Measurements from ENCODE around the gene TUT1. TPM values are rescaled to one million over a fixed set of nuclear protein-coding genes. Genes with fewer than 3 reads are reported as not detected.
"Not testable (repeated sequence)": the region's sequence is repeated elsewhere in the genome, so short reads cannot be mapped to it uniquely, and the experiment has no call there.

Gene TUT1
- total RNA-seq, 1 donor from 2014 or later, result 12.0 TPM

GRCh38 chr11:62593434-62594044, 2.2 kb upstream of the TUT1 start:
- H3K9me3 ChIP-seq, result no peaks in the 10 kb centered on the region
- DNase-seq (ENCODE audit: extremely low spot score in 2 of 2), result no peak
- peaks cover 0 to 48% of the 10 kb centered on the region in 2 donors for H3K36me3 ChIP-seq
- H3K4me1 ChIP-seq, result peaks cover 32% of the 10 kb centered on the region
- intact Hi-C loops (cut with DNase I), result no loop called here
- TF ChIP-seq CTCF (IDR thresholded peaks at IDR 0.05) (peak; percentile 18 to 56 (median 22)), POLR2A (IDR thresholded peaks at IDR 0.05) (no peak), POLR2AphosphoS5 (IDR thresholded peaks at IDR 0.05; ENCODE audit: insufficient read depth in 1 of 2, low read depth in 1 of 2) (no peak)
- H3K27me3 ChIP-seq, result no peaks in the 10 kb centered on the region
- H3K27ac ChIP-seq, result no peak overlapping the region
- no peak overlapping the region for H3K4me3 ChIP-seq

GRCh38 chr11:62592989-62593421, 1.7 kb upstream of the TUT1 start:
- H3K9me3 ChIP-seq, result no peaks in the 10 kb centered on the region
- H3K27ac ChIP-seq, result peak overlapping the region; percentile 94
- no peak overlapping the region for H3K4me3 ChIP-seq
- DNase-seq (ENCODE audit: extremely low spot score in 2 of 2), result no peak
- H3K27me3 ChIP-seq, result no peaks in the 10 kb centered on the region
- TF ChIP-seq POLR2A (IDR thresholded peaks at IDR 0.05), result no peak
- TF ChIP-seq CTCF (IDR thresholded peaks at IDR 0.05), result no peak
- no peak for TF ChIP-seq POLR2AphosphoS5 (IDR thresholded peaks at IDR 0.05; ENCODE audit: insufficient read depth in 1 of 2, low read depth in 1 of 2)
- peaks cover 0 to 49% of the 10 kb centered on the region in 2 donors for H3K36me3 ChIP-seq
- intact Hi-C loops (cut with DNase I), result no loop called here
- H3K4me1 ChIP-seq, result peaks cover 29% of the 10 kb centered on the region

GRCh38 chr11:62592146-62592815, 958 bp upstream of the TUT1 start:
- Histone ChIP-seq H3K4me3 (peak overlapping the region; percentile 70 to 82), H3K27ac (peak overlapping the region; percentile 94), H3K9me3 (no peaks in the 10 kb centered on the region), H3K4me1 (peaks cover 29% of the 10 kb centered on the region), H3K27me3 (no peaks in the 10 kb centered on the region), H3K36me3 (peaks cover 0 to 44% of the 10 kb centered on the region in 2 donors)
- intact Hi-C loops (cut with DNase I), result no loop called here
- no peak for DNase-seq (ENCODE audit: extremely low spot score in 2 of 2)
- TF ChIP-seq CTCF (IDR thresholded peaks at IDR 0.05) (no peak), POLR2AphosphoS5 (IDR thresholded peaks at IDR 0.05; ENCODE audit: insufficient read depth in 1 of 2, low read depth in 1 of 2) (no peak), POLR2A (IDR thresholded peaks at IDR 0.05) (no peak)

GRCh38 chr11:62588966-62589637, 2.2 kb downstream of the TUT1 start:
- no peaks in the 10 kb centered on the region for H3K9me3 ChIP-seq
- peaks cover 29% of the 10 kb centered on the region for H3K4me1 ChIP-seq
- H3K36me3 ChIP-seq, result peaks cover 0 to 29% of the 10 kb centered on the region in 2 donors
- H3K27ac ChIP-seq, result no peak overlapping the region
- H3K4me3 ChIP-seq, result no peak overlapping the region
- no peak for TF ChIP-seq POLR2AphosphoS5 (IDR thresholded peaks at IDR 0.05; ENCODE audit: insufficient read depth in 1 of 2, low read depth in 1 of 2)
- TF ChIP-seq CTCF (IDR thresholded peaks at IDR 0.05), result no peak
- no peak for TF ChIP-seq POLR2A (IDR thresholded peaks at IDR 0.05)
- H3K27me3 ChIP-seq, result no peaks in the 10 kb centered on the region
- no peak for DNase-seq (ENCODE audit: extremely low spot score in 2 of 2)
- intact Hi-C loops (cut with DNase I), result no loop called here

DNA sequence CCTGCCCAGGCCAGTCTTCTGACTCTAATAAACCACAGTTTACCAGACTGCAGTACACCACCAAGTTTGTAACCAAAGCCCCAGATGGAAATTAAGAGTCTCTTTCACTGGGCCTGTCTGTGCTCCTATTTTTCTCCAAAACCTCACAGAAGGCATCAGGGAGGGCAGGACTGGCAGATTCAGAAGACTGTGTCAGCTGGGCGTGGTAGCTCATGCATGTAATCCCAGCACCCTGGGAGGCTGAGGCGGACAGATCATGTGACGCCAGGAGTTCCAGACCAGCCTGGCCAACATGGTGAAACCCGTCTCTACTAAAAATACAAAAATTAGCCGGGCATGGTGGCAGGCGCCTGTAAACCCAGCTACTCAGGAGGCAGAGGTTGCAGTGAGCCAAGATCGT, 6.0 kb downstream of the TUT1 start:
- H3K36me3 ChIP-seq, result peaks cover 0 to 25% of the 10 kb centered on the region in 2 donors
- H3K4me3 ChIP-seq; H3K27ac ChIP-seq; H3K4me1 ChIP-seq; DNase-seq (ENCODE audit: extremely low spot score in 2 of 2); H3K27me3 ChIP-seq; H3K9me3 ChIP-seq; intact Hi-C loops (cut with DNase I): not testable (repeated sequence)

DNA sequence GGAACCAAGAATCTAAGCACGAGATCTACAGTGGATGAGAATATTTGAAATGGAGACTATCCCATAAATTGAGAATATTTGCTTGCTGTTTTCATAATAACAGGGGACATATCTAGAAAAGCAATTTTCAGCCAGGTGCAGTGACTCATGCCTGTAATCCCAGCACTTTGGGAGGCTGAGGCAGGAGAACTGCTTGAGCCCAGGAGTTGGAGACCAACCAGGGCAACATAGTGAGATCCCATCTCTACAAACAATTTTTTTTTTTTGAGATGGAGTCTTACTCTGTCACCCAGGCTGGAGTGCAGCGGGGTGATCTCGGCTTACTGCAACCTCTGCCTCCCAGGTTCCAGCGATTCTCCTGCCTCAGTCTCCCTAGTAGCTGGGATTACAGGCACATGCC, 9.6 kb downstream of the TUT1 start:
- intact Hi-C loops (cut with DNase I); DNase-seq (ENCODE audit: extremely low spot score in 2 of 2); H3K4me3 ChIP-seq; H3K4me1 ChIP-seq; H3K27me3 ChIP-seq; H3K27ac ChIP-seq; H3K9me3 ChIP-seq: not testable (repeated sequence)
- H3K36me3 ChIP-seq, result peaks cover 0 to 30% of the 10 kb centered on the region in 2 donors

Measured in vagina (tissue), 2 donors.